ENCODE results near the gene ACSM5.

DNA sequence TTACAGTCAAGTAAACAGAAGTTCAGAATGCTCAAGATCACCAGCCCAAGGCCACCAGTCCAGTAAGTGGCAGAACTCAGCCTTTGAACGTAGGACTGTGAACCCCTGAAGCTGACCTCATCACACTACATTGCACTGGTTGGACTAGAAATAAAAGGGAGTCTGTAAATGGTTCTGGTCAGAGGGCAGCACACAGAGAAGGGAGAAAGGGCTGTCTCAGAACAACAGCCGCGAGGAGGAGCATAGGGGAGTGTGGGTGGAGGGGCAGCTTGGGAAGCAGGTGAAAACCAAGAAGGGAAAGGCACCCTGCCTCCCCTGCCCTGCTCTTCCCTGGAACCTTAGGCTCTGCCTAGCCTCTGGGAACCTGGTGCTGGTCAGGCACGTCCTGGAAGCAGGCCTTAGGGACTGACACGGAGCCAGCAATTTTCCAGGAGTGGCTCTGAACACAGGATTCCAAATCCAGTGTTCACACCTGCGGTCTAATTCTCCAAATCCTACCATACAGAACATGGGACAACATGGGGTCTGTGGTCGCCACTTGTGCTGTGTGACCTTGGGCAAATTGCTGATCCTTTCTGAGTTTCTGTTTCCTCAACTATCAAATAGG lies 11.8 kb upstream of the ACSM5 start:
- TF ChIP-seq, protein P1, sequence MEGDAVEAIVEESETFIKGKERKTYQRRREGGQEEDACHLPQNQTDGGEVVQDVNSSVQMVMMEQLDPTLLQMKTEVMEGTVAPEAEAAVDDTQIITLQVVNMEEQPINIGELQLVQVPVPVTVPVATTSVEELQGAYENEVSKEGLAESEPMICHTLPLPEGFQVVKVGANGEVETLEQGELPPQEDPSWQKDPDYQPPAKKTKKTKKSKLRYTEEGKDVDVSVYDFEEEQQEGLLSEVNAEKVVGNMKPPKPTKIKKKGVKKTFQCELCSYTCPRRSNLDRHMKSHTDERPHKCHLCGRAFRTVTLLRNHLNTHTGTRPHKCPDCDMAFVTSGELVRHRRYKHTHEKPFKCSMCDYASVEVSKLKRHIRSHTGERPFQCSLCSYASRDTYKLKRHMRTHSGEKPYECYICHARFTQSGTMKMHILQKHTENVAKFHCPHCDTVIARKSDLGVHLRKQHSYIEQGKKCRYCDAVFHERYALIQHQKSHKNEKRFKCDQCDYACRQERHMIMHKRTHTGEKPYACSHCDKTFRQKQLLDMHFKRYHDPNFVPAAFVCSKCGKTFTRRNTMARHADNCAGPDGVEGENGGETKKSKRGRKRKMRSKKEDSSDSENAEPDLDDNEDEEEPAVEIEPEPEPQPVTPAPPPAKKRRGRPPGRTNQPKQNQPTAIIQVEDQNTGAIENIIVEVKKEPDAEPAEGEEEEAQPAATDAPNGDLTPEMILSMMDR (IDR thresholded peaks at IDR 0.05), result no peak
- no peak for TF ChIP-seq POLR2A (IDR thresholded peaks at IDR 0.05)
